SW 1271 (cell line): ENCODE measurements around the gene TUBB8.
"Not testable (repeated sequence)": the region's sequence is repeated elsewhere in the genome, so short reads cannot be mapped to it uniquely, and the experiment has no call there.

Experiments
- DNase-seq, 2 experiments: peaks; one replicate each; lab custom pipeline; 2025; lab: John Stamatoyannopoulos, UW

TUBB8 gene

GRCh38 chr10:48996-49395 lies at the start of gene TUBB8:
TSS of gene TUBB8 (minus strand) at chr10:49296. CDS start at chr10:49238, 58 bp downstream.
- DNase-seq, result no peak

- no peak for DNase-seq
These were observed 47.4 kb upstream of the TUBB8 start for GRCh38 chr10:96466-96865.

GRCh38 chr10:95356-96115 lies 46.4 kb upstream of the TUBB8 start:
- DNase-seq, result no peak

- no peak for DNase-seq
These were observed 45.5 kb upstream of the TUBB8 start for GRCh38 chr10:94613-95012.

GRCh38 chr10:92846-93245 lies 43.8 kb upstream of the TUBB8 start:
- DNase-seq, result no peak

- DNase-seq, result no peak
These were observed 43.1 kb upstream of the TUBB8 start for GRCh38 chr10:92153-92552.

GRCh38 chr10:91313-91712 lies 42.2 kb upstream of the TUBB8 start:
- no peak for DNase-seq

- no peak for DNase-seq
These were observed 41.1 kb upstream of the TUBB8 start for GRCh38 chr10:90161-90560.

GRCh38 chr10:89248-89647 lies 40.2 kb upstream of the TUBB8 start:
- no peak for DNase-seq

- DNase-seq, result no peak
These were observed 39.2 kb upstream of the TUBB8 start for GRCh38 chr10:88253-88652.

GRCh38 chr10:87177-88080 lies 38.3 kb upstream of the TUBB8 start:
- DNase-seq, result no peak

- no peak for DNase-seq
These were observed 36.9 kb upstream of the TUBB8 start for GRCh38 chr10:86031-86430.

- no peak for DNase-seq
These were observed 35.9 kb upstream of the TUBB8 start for GRCh38 chr10:85044-85443.

GRCh38 chr10:83930-84530 lies 34.9 kb upstream of the TUBB8 start:
- no peak for DNase-seq

GRCh38 chr10:80477-81105 lies 31.5 kb upstream of the TUBB8 start:
- DNase-seq, result no peak

GRCh38 chr10:79532-80215 lies 30.6 kb upstream of the TUBB8 start:
- DNase-seq, result no peak

- DNase-seq, result no peak
These were observed 29.5 kb upstream of the TUBB8 start for GRCh38 chr10:78556-78955.

GRCh38 chr10:74266-74621 lies 25.1 kb upstream of the TUBB8 start:
- DNase-seq, result not testable (repeated sequence)

GRCh38 chr10:73543-74265 lies 24.6 kb upstream of the TUBB8 start:
- DNase-seq, result peak in 1 of 2 experiments; percentile 37

- not testable (repeated sequence) for DNase-seq
These were observed 19.1 kb upstream of the TUBB8 start for GRCh38 chr10:68156-68555.

- not testable (repeated sequence) for DNase-seq
These were observed 830 bp upstream of the TUBB8 start for GRCh38 chr10:49926-50325.
